SK-N-SH (cell line): Measurements from ENCODE around the gene POGZ. TPM values are rescaled to one million over a fixed set of nuclear protein-coding genes. Genes with fewer than 3 reads are reported as not detected.

Experiments used
- CTCF ChIA-PET: fragments of 300-600, 350-600 bp; formaldehyde crosslinking; extraction: SDS; loops from one replicate; lab custom pipeline; 2021; lab: Yijun Ruan, JAX
- POLR2A ChIA-PET: fragments of 350-600 bp; sonication (Branson Sonifier 250); formaldehyde crosslinking; extraction: SDS; loops from one replicate; lab custom pipeline; 2020; ENCODE audit warnings: antibody characterized with exemption, inconsistent platforms; lab: Yijun Ruan, JAX
- DNase-seq: peaks from one replicate; pipeline ENCODE4 v3.0.0; 2012
- H2AFZ ChIP-seq: fragments of 200-600 bp; sonication (generic); 2 replicates; pipeline ENCODE4 v1.8.1; 2016; ENCODE audit warnings: antibody characterized with exemption, mild to moderate bottlenecking, low read depth
- H3F3A ChIP-seq: fragments of 200-600 bp; sonication (generic); replicated peaks from 2 replicates; pipeline ENCODE3; 2016; ENCODE audit warnings: antibody characterized with exemption, mild to moderate bottlenecking; ENCODE audit not compliant: insufficient read depth
- H3K27ac ChIP-seq, 2 experiments: fragments of 200-500 bp in 1 of 2; fragments of 200-600 bp in 1 of 2; sonication (Bioruptor generic) in 1 of 2; sonication (generic), shearing (Covaris generic) in 1 of 2; 2 replicates each; pipeline versions ENCODE4 v1.5.1 to v1.6.1; 2014 to 2016; ENCODE audit warnings: low read depth in 2 of 2, inconsistent platforms in 1 of 2, low read length in 1 of 2, mild to moderate bottlenecking in 1 of 2, mixed read lengths in 1 of 2
- H3K27me3 ChIP-seq: fragments of 200-600 bp; sonication (generic), shearing (Covaris generic); 2 replicates; pipeline ENCODE4 v1.6.1; 2016; ENCODE audit warnings: mixed run types; ENCODE audit not compliant: insufficient read depth
- H3K36me3 ChIP-seq, 2 experiments: fragments of 200-500 bp in 1 of 2; fragments of 200-600 bp in 1 of 2; sonication (Bioruptor generic) in 1 of 2; sonication (generic) in 1 of 2; replicated peaks in 1 of 2; 2 replicates each; pipeline versions ENCODE3 to v1.5.1; 2014 to 2016; ENCODE audit warnings: low read length in 1 of 2, mild to moderate bottlenecking in 1 of 2; ENCODE audit not compliant: insufficient read depth in 2 of 2, control insufficient read depth in 1 of 2
- H3K4me1 ChIP-seq, 2 experiments: fragments of 200-500 bp in 1 of 2; fragments of 200-600 bp in 1 of 2; sonication (Bioruptor generic) in 1 of 2; sonication (generic), shearing (Covaris generic) in 1 of 2; 2 replicates each; pipeline versions ENCODE4 v1.5.1 to v1.6.1; 2014 to 2016; ENCODE audit warnings: low read depth in 1 of 2, low read length in 1 of 2, mixed run types in 1 of 2; ENCODE audit not compliant: insufficient read depth in 2 of 2, control insufficient read depth in 1 of 2
- H3K4me2 ChIP-seq: fragments of 200-600 bp; sonication (generic), shearing (Covaris generic); 2 replicates; pipeline ENCODE4 v1.6.1; 2017; ENCODE audit warnings: mixed run types
- H3K4me3 ChIP-seq, 2 experiments: fragments of 200-500 bp in 1 of 2; fragments of 200-600 bp in 1 of 2; sonication (Bioruptor generic) in 1 of 2; sonication (generic), shearing (Covaris generic) in 1 of 2; 2 replicates each; pipeline versions ENCODE4 v1.5.1 to v1.8.1; 2014 to 2016; ENCODE audit warnings: low read depth in 2 of 2, inconsistent platforms in 1 of 2, low read length in 1 of 2, mild to moderate bottlenecking in 1 of 2, mixed read lengths in 1 of 2, moderate library complexity in 1 of 2
- H3K79me2 ChIP-seq: fragments of 200-600 bp; sonication (generic); 2 replicates; pipeline ENCODE4 v1.8.1; 2017; ENCODE audit warnings: mild to moderate bottlenecking; ENCODE audit not compliant: insufficient read depth
- H3K9ac ChIP-seq: fragments of 200-600 bp; sonication (generic); 2 replicates; pipeline ENCODE4 v1.6.1; 2017; ENCODE audit warnings: mixed run types
- H3K9me2 ChIP-seq: fragments of 200-600 bp; sonication (generic); 2 replicates; pipeline ENCODE4 v1.6.1; 2017; ENCODE audit warnings: mixed run types
- H3K9me3 ChIP-seq: fragments of 200-600 bp; sonication (generic); 2 replicates; pipeline ENCODE4 v1.6.1; 2017; ENCODE audit warnings: mixed run types, mild to moderate bottlenecking, moderate library complexity
- H4K20me1 ChIP-seq: fragments of 200-600 bp; sonication (generic); 2 replicates; pipeline ENCODE4 v1.6.1; 2017; ENCODE audit warnings: mild to moderate bottlenecking, mixed run types; ENCODE audit not compliant: insufficient read depth
- EP300 ChIP-seq, 2 experiments: IDR thresholded peaks; 2 replicates each; pipeline versions ENCODE4 v1.4.0 to v1.6.1; 2012; ENCODE audit warnings: borderline replicate concordance in 1 of 2, low read depth in 1 of 2, low read length in 1 of 2
- FOSL2 ChIP-seq: IDR thresholded peaks from 2 replicates; pipeline ENCODE4 v1.4.0; 2012; ENCODE audit warnings: low read depth, mild to moderate bottlenecking, moderate library complexity, borderline replicate concordance
- JUND ChIP-seq: IDR thresholded peaks from 2 replicates; pipeline ENCODE4 v1.4.0; 2012
- MEF2A ChIP-seq: IDR thresholded peaks from 2 replicates; pipeline ENCODE4 v1.4.0; 2012; ENCODE audit warnings: low read depth, borderline replicate concordance
- RFX5 ChIP-seq: IDR thresholded peaks from 2 replicates; pipeline ENCODE4 v1.6.1; 2012; ENCODE audit warnings: mild to moderate bottlenecking, improper control_type of control experiment, low read length
- RXRA ChIP-seq: IDR thresholded peaks from 2 replicates; pipeline ENCODE4 v1.4.0; 2012; ENCODE audit warnings: low read depth, mild to moderate bottlenecking, borderline replicate concordance
- SIN3A ChIP-seq: IDR thresholded peaks from 2 replicates; pipeline ENCODE4 v1.6.1; 2012; ENCODE audit warnings: low read depth, mild to moderate bottlenecking, low read length, moderate library complexity, borderline replicate concordance
- TAF1 ChIP-seq: IDR thresholded peaks from 2 replicates; pipeline ENCODE4 v1.6.1; 2012; ENCODE audit warnings: low read depth, mild to moderate bottlenecking, low read length, moderate library complexity, borderline replicate concordance
- USF1 ChIP-seq: IDR thresholded peaks from 2 replicates; pipeline ENCODE4 v1.4.0; 2012; ENCODE audit warnings: low read depth, borderline replicate concordance
- ZBTB33 ChIP-seq: IDR thresholded peaks from 2 replicates; pipeline ENCODE4 v1.4.0; 2012; ENCODE audit warnings: low read depth, borderline replicate concordance
- WGBS: methylation state at CpG from one replicate; pipeline ENCODE4 v1.1.6; 2017; ENCODE audit warnings: low lambda C conversion rate; 5-methylcytosine and 5-hydroxymethylcytosine counted together
- polyA plus RNA-seq, 3 experiments: library from polyadenylated mRNA; depleted of rRNA; stranded (reverse); fragments of >200 nt; gene quantifications; 2 replicates each; pipeline ENCODE4 v1.2.3, GENCODE V29; 2012
- TF ChIP-seq, protein P1 (sequence below): fragments of 150-350 bp; IDR thresholded peaks from 2 replicates; pipeline ENCODE4 v1.6.1; 2016; ENCODE audit warnings: mild to moderate bottlenecking, low read depth, low read length
- TF ChIP-seq, protein P2 (sequence below): IDR thresholded peaks from 2 replicates; pipeline ENCODE4 v1.6.1; 2012; ENCODE audit warnings: mild to moderate bottlenecking, low read depth, low read length, moderate library complexity

POGZ gene
- polyA plus RNA-seq, 1 of the 3 experiments (the other 2 are of a cell fraction): 23.9 TPM

DNA sequence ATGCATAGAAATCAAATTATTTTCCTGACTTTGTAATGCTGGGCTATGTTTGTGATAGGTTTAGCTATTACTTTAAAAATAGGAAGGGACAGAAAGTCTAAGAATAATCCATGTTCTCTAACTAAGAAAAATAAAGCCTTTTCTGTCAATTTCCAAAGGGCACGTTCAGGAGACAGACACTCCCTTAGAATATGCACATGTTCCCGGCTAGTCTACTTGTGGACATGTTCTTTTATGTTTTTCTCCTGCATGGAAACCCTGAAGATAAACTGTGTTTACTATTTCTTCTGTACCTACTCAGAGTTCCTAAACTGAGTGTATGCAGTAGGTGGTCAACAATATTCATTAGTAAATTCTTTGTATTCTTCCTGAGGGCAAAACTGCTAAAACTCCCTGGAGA is 47.4 kb downstream of the POGZ start:
- peaks cover 19% of the 10 kb centered on the region for H3F3A ChIP-seq
- WGBS: 98% methylated on average over 2 of the region's 2 CpGs

More for the DNA sequence above, 47.4 kb downstream of the POGZ start:
- Histone ChIP-seq H3K9me2 (no peaks in the 10 kb centered on the region), H3K27ac (no peak overlapping the region), H3K27me3 (no peaks in the 10 kb centered on the region), H3K4me3 (no peak overlapping the region), H3K36me3 (peaks cover 68% of the 10 kb centered on the region in 2 experiments), H3K4me1 (no peaks in the 10 kb centered on the region), H3K9ac (no peak overlapping the region), H2AFZ (no peak overlapping the region), H4K20me1 (no peaks in the 10 kb centered on the region), H3K4me2 (no peak overlapping the region), H3K9me3 (no peaks in the 10 kb centered on the region), H3K79me2 (peaks cover 10% of the 10 kb centered on the region; the same call in 1 of the 2 replicates)
- DNase-seq: no peak
- ChIA-PET POLR2A (no interaction called here), CTCF (interaction anchor here (0.9 to 1.2 kb wide), 2 partner anchors 12 to 18 kb away, joined by 4 to 5 read pairs; partner anchors contain the start of gene PSMB4)
- TF ChIP-seq, protein P1, sequence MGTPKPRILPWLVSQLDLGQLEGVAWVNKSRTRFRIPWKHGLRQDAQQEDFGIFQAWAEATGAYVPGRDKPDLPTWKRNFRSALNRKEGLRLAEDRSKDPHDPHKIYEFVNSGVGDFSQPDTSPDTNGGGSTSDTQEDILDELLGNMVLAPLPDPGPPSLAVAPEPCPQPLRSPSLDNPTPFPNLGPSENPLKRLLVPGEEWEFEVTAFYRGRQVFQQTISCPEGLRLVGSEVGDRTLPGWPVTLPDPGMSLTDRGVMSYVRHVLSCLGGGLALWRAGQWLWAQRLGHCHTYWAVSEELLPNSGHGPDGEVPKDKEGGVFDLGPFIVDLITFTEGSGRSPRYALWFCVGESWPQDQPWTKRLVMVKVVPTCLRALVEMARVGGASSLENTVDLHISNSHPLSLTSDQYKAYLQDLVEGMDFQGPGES: no peak
- TF ChIP-seq TAF1 (no peak), EP300 (IDR thresholded peaks at IDR 0.05; ENCODE audit: borderline replicate concordance in 1 of 2, low read depth in 1 of 2, low read length in 1 of 2) (no peak), JUND (no peak), FOSL2 (no peak), USF1 (no peak), RFX5 (no peak), MEF2A (no peak), ZBTB33 (no peak), SIN3A (no peak), RXRA (no peak)
- TF ChIP-seq, protein P2, sequence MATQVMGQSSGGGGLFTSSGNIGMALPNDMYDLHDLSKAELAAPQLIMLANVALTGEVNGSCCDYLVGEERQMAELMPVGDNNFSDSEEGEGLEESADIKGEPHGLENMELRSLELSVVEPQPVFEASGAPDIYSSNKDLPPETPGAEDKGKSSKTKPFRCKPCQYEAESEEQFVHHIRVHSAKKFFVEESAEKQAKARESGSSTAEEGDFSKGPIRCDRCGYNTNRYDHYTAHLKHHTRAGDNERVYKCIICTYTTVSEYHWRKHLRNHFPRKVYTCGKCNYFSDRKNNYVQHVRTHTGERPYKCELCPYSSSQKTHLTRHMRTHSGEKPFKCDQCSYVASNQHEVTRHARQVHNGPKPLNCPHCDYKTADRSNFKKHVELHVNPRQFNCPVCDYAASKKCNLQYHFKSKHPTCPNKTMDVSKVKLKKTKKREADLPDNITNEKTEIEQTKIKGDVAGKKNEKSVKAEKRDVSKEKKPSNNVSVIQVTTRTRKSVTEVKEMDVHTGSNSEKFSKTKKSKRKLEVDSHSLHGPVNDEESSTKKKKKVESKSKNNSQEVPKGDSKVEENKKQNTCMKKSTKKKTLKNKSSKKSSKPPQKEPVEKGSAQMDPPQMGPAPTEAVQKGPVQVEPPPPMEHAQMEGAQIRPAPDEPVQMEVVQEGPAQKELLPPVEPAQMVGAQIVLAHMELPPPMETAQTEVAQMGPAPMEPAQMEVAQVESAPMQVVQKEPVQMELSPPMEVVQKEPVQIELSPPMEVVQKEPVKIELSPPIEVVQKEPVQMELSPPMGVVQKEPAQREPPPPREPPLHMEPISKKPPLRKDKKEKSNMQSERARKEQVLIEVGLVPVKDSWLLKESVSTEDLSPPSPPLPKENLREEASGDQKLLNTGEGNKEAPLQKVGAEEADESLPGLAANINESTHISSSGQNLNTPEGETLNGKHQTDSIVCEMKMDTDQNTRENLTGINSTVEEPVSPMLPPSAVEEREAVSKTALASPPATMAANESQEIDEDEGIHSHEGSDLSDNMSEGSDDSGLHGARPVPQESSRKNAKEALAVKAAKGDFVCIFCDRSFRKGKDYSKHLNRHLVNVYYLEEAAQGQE: no peak
